PC-3 (cell line): Measurements from ENCODE around the gene TTC12.

Experiments used
- CTCF ChIP-seq: fragments of 300-600 bp; sonication (generic); conservative IDR thresholded peaks from 2 replicates; pipeline ENCODE4 v1.5.1; 2017; ENCODE audit warnings: antibody characterized with exemption, low read depth, mild to moderate bottlenecking, low read length
- EZH2phosphoT487 ChIP-seq: fragments of 300-600 bp; sonication (generic); IDR thresholded peaks from 2 replicates; pipeline ENCODE4 v1.6.1; 2018; ENCODE audit warnings: mild to moderate bottlenecking, antibody characterized with exemption, low read length, borderline replicate concordance

- no peak for TF ChIP-seq CTCF
- no peak for TF ChIP-seq EZH2phosphoT487
Measured at GRCh38 chr11:113409526-113409925, 95.1 kb downstream of the TTC12 start.
